HG03439 (cell line): Measurements from ENCODE around the gene LAPTM4A.

Experiments
- ATAC-seq: cut with Tn5 transposase; IDR thresholded peaks from one replicate; pipeline ENCODE4 v1.9.1; 2021; ENCODE audit warnings: mild to moderate bottlenecking, moderate library complexity; ENCODE audit not compliant: unreplicated experiment

LAPTM4A gene

GRCh38 chr2:19989342-19989666 lies 62.1 kb downstream of the LAPTM4A start:
- no peak for ATAC-seq

GRCh38 chr2:19988600-19988999 lies 62.8 kb downstream of the LAPTM4A start:
- no peak for ATAC-seq

GRCh38 chr2:19987936-19988335 lies 63.5 kb downstream of the LAPTM4A start:
- peak; percentile 67 for ATAC-seq
